ENCODE data around the gene SCGB2B2.
"Not testable (repeated sequence)": the region's sequence is repeated elsewhere in the genome, so short reads cannot be mapped to it uniquely, and the experiment has no call there.

Gene SCGB2B2

DNA sequence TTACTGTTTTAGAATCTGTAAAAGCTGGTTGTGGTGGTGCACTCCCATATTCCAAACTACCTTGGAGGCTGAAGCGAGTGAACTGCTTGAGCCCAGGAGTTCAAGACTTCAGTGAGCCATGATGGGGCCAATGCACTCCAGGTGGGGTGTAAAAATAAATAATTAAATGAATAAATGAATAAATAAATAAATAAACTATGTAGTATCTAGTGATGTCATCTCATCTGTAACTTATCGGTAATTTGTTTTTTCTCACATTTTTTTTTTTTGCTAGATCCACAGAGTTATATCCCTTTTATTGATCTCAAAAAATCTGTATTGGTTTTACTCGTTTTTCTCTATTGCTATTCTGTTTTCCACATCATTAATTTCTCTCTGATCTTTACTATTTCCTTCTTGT, 5.0 kb downstream of the SCGB2B2 start:
- Histone ChIP-seq H3K36me3 (ENCODE audit: control insufficient read depth in 2 of 2, insufficient read depth in 2 of 2, low read length in 2 of 2) (no peaks in the 10 kb centered on the region), H3K4me3 (ENCODE audit: low read length in 2 of 2) (no peak overlapping the region), H3K27ac (ENCODE audit: low read length) (no peak overlapping the region), H3K4me1 (ENCODE audit: control insufficient read depth, insufficient read depth, low read length) (peaks cover 3% of the 10 kb centered on the region), H3K9ac (ENCODE audit: low read length in 2 of 2) (no peak overlapping the region), H3K27me3 (ENCODE audit: control insufficient read depth in 1 of 2, insufficient read depth in 2 of 2, low read length in 2 of 2) (no peaks in the 10 kb centered on the region), H3K9me3 (ENCODE audit: control insufficient read depth in 2 of 2, low read length in 2 of 2) (no peaks in the 10 kb centered on the region)

DNA sequence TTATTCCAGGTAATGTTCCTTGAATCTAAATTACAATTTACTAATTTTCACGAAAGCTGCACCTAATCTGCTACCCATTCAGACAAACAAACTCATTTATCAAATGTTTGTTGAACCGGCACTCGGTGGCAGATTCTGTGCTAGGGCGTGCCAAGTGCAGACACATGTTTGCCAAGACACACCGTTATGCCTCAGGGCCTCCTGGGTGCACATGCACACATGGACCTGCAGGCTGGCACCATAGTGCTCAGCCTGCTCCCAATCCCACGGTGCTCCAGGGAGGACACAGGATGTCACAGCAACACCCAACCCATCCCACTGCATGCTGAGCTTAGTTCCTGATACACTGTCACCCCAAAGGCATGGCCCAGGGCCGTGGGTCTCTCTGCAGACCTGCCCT, 7.7 kb downstream of the SCGB2B2 start:
- H3K27ac ChIP-seq (ENCODE audit: low read length): no peak overlapping the region
- no peak overlapping the region for H3K4me3 ChIP-seq (ENCODE audit: low read length in 2 of 2)
- no peaks in the 10 kb centered on the region for H3K9me3 ChIP-seq (ENCODE audit: control insufficient read depth in 2 of 2, low read length in 2 of 2)
- no peaks in the 10 kb centered on the region for H3K36me3 ChIP-seq (ENCODE audit: control insufficient read depth in 2 of 2, insufficient read depth in 2 of 2, low read length in 2 of 2)
- H3K9ac ChIP-seq (ENCODE audit: low read length in 2 of 2): no peak overlapping the region
- H3K27me3 ChIP-seq (ENCODE audit: control insufficient read depth in 1 of 2, insufficient read depth in 2 of 2, low read length in 2 of 2): no peaks in the 10 kb centered on the region
- no peaks in the 10 kb centered on the region for H3K4me1 ChIP-seq (ENCODE audit: control insufficient read depth, insufficient read depth, low read length)

- not testable (repeated sequence) for H3K4me1 ChIP-seq (ENCODE audit: control insufficient read depth, insufficient read depth, low read length); H3K36me3 ChIP-seq (ENCODE audit: control insufficient read depth in 2 of 2, insufficient read depth in 2 of 2, low read length in 2 of 2); H3K27ac ChIP-seq (ENCODE audit: low read length); H3K4me3 ChIP-seq (ENCODE audit: low read length in 2 of 2); H3K27me3 ChIP-seq (ENCODE audit: control insufficient read depth in 1 of 2, insufficient read depth in 2 of 2, low read length in 2 of 2); H3K9ac ChIP-seq (ENCODE audit: low read length in 2 of 2); H3K9me3 ChIP-seq (ENCODE audit: control insufficient read depth in 2 of 2, low read length in 2 of 2)
These were observed 8.3 kb downstream of the SCGB2B2 start for GRCh38 chr19:34668690-34669089.

DNA sequence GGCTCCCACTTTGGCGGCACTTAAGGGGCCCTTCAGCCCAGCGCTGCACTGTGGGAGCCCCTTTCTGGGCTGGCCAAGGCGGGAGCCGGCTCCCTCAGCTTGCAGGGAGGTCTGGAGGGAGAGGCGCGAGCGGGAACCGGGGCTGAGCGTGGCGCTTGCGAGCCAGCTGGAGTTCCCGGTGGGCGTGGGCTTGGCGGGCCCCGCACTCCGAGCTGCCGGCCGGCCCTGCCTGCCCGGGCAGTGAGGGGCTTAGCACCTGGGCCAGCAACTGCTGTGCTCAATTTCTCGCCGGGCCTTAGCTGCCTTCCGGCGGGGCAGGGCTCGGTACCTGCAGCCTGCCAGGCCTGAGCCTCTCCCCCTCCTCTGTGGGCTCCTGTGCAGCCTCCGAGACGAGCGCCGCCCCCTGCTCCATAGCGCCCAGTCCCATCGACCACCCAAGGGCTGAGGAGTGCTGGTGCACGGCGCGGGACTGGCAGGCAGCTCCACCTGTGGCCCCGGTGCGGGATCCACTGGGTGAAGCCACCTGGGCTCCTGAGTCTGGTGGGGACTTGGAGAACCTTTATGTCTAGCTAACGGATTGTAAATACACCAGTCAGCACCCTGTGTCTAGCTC, 8.8 kb downstream of the SCGB2B2 start:
- not testable (repeated sequence) for H3K9me3 ChIP-seq (ENCODE audit: control insufficient read depth in 2 of 2, low read length in 2 of 2); H3K27ac ChIP-seq (ENCODE audit: low read length); H3K27me3 ChIP-seq (ENCODE audit: control insufficient read depth in 1 of 2, insufficient read depth in 2 of 2, low read length in 2 of 2); H3K36me3 ChIP-seq (ENCODE audit: control insufficient read depth in 2 of 2, insufficient read depth in 2 of 2, low read length in 2 of 2); H3K4me1 ChIP-seq (ENCODE audit: control insufficient read depth, insufficient read depth, low read length); H3K9ac ChIP-seq (ENCODE audit: low read length in 2 of 2)
- H3K4me3 ChIP-seq (ENCODE audit: low read length in 2 of 2): peak overlapping the region in 1 of 2 donors; percentile 61

DNA sequence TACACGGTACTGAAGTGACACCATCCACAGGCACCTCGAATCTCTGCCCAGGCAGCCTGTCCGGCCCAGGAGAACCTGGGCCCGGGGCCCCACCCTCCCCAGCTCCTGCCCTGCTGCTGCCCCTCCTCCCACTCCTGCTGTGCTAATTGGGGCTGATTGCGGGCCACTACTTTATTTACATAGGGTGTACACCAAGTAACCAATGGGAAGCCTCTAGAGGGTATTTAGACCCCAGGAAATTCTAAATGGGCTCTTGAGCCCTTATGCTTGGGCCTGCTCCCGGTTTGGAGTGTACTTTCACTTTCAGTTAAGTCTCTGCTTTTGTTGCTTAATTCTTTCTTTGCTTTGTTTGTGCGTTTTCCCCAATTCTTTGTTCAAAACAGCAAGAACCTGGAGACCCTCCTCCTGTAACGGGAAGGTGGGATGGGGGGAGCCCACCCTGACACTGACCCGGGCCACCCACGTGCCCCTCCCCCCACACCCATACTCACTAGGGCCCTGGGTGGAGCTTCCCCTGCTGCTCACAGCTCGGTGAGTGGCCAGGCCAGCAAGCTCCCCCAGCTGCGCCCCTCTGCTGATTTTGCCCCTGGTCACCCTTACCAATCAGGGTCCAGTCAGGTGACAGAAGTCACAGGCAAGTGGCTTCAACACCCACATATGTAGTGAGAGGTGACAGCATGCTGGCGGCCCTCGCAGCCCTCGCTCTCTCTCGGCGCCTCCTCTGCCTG, 9.4 kb downstream of the SCGB2B2 start:
- no peak overlapping the region for H3K27ac ChIP-seq (ENCODE audit: low read length)
- no peaks in the 10 kb centered on the region for H3K9me3 ChIP-seq (ENCODE audit: control insufficient read depth in 2 of 2, low read length in 2 of 2)
- no peaks in the 10 kb centered on the region for H3K4me1 ChIP-seq (ENCODE audit: control insufficient read depth, insufficient read depth, low read length)
- no peaks in the 10 kb centered on the region for H3K36me3 ChIP-seq (ENCODE audit: control insufficient read depth in 2 of 2, insufficient read depth in 2 of 2, low read length in 2 of 2)
- no peaks in the 10 kb centered on the region for H3K27me3 ChIP-seq (ENCODE audit: control insufficient read depth in 1 of 2, insufficient read depth in 2 of 2, low read length in 2 of 2)
- H3K4me3 ChIP-seq (ENCODE audit: low read length in 2 of 2): peak overlapping the region in 1 of 2 donors; percentile 61
- no peak overlapping the region for H3K9ac ChIP-seq (ENCODE audit: low read length in 2 of 2)

DNA sequence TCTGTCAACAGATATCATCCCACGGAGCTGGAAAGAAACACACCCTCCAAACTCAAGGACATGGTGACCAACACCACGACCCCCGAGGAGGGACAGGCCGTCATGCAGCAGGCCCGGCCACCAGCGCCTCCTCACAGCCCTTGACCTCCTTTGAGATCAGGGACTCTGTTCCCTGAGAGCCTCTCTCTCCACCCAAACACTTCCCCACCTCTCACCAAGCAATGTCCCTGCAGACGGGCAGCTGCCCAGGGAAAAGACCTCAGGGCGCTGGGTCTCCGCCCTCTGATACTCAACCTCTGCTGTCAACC, 10.0 kb downstream of the SCGB2B2 start:
- H3K27me3 ChIP-seq (ENCODE audit: control insufficient read depth in 1 of 2, insufficient read depth in 2 of 2, low read length in 2 of 2): no peaks in the 10 kb centered on the region
- no peaks in the 10 kb centered on the region for H3K9me3 ChIP-seq (ENCODE audit: control insufficient read depth in 2 of 2, low read length in 2 of 2)
- no peak overlapping the region for H3K27ac ChIP-seq (ENCODE audit: low read length)
- no peaks in the 10 kb centered on the region for H3K36me3 ChIP-seq (ENCODE audit: control insufficient read depth in 2 of 2, insufficient read depth in 2 of 2, low read length in 2 of 2)
- H3K4me3 ChIP-seq (ENCODE audit: low read length in 2 of 2): no peak overlapping the region
- no peak overlapping the region for H3K9ac ChIP-seq (ENCODE audit: low read length in 2 of 2)
- H3K4me1 ChIP-seq (ENCODE audit: control insufficient read depth, insufficient read depth, low read length): no peaks in the 10 kb centered on the region

DNA sequence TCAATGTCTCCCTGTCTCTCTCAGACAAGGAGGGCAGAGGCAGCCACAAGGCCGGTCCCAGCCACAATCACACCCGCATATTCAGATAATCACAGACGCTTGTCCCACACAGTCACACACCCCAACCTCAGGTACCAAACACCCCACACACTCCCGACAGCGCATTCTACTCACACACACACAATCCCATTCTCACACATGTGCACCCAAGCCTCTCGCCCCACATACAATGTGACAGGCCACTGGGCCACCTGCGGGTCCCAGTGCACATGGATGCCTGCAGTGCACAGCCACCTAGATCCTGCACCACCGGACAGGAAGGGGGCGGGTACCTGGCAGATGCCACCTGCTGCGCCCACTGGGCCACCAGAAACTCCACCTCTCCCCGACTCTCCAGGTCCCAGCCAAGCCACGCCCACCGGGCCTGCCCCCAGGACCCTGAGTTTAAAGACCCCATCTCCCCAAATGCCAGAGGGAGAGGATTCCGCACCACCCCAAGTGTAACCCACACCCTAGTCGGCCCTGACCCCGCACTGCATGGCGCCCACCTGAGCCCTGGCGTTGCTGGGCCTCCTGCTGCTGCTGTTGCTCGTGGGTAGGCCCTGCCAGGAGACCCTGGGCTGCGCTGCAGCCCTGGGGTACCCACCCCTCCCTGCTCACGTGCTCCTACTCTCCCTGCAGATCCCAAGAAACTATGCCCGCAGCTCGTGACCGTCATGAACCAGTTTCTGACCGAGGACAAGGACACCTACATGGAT, 10.6 kb downstream of the SCGB2B2 start:
- Histone ChIP-seq H3K9ac (ENCODE audit: low read length in 2 of 2) (no peak overlapping the region), H3K4me3 (ENCODE audit: low read length in 2 of 2) (no peak overlapping the region), H3K9me3 (ENCODE audit: control insufficient read depth in 2 of 2, low read length in 2 of 2) (no peaks in the 10 kb centered on the region), H3K27me3 (ENCODE audit: control insufficient read depth in 1 of 2, insufficient read depth in 2 of 2, low read length in 2 of 2) (no peaks in the 10 kb centered on the region), H3K27ac (ENCODE audit: low read length) (no peak overlapping the region), H3K36me3 (ENCODE audit: control insufficient read depth in 2 of 2, insufficient read depth in 2 of 2, low read length in 2 of 2) (no peaks in the 10 kb centered on the region), H3K4me1 (ENCODE audit: control insufficient read depth, insufficient read depth, low read length) (no peaks in the 10 kb centered on the region)

- not testable (repeated sequence) for H3K9ac ChIP-seq (ENCODE audit: low read length in 2 of 2); H3K36me3 ChIP-seq (ENCODE audit: control insufficient read depth in 2 of 2, insufficient read depth in 2 of 2, low read length in 2 of 2); H3K9me3 ChIP-seq (ENCODE audit: control insufficient read depth in 2 of 2, low read length in 2 of 2); H3K4me3 ChIP-seq (ENCODE audit: low read length in 2 of 2); H3K4me1 ChIP-seq (ENCODE audit: control insufficient read depth, insufficient read depth, low read length); H3K27ac ChIP-seq (ENCODE audit: low read length); H3K27me3 ChIP-seq (ENCODE audit: control insufficient read depth in 1 of 2, insufficient read depth in 2 of 2, low read length in 2 of 2)
These were observed 11.7 kb downstream of the SCGB2B2 start for GRCh38 chr19:34665275-34665674.

GRCh38 chr19:34664870-34665269, 12.1 kb downstream of the SCGB2B2 start:
- Histone ChIP-seq H3K27ac (ENCODE audit: low read length) (no peak overlapping the region), H3K4me1 (ENCODE audit: control insufficient read depth, insufficient read depth, low read length) (no peaks in the 10 kb centered on the region), H3K27me3 (ENCODE audit: control insufficient read depth in 1 of 2, insufficient read depth in 2 of 2, low read length in 2 of 2) (no peaks in the 10 kb centered on the region), H3K9me3 (ENCODE audit: control insufficient read depth in 2 of 2, low read length in 2 of 2) (no peaks in the 10 kb centered on the region), H3K4me3 (ENCODE audit: low read length in 2 of 2) (no peak overlapping the region), H3K9ac (ENCODE audit: low read length in 2 of 2) (no peak overlapping the region), H3K36me3 (ENCODE audit: control insufficient read depth in 2 of 2, insufficient read depth in 2 of 2, low read length in 2 of 2) (no peaks in the 10 kb centered on the region)

GRCh38 chr19:34664168-34664567, 12.8 kb downstream of the SCGB2B2 start:
- Histone ChIP-seq H3K9ac (ENCODE audit: low read length in 2 of 2) (no peak overlapping the region), H3K4me1 (ENCODE audit: control insufficient read depth, insufficient read depth, low read length) (no peaks in the 10 kb centered on the region), H3K36me3 (ENCODE audit: control insufficient read depth in 2 of 2, insufficient read depth in 2 of 2, low read length in 2 of 2) (no peaks in the 10 kb centered on the region), H3K27ac (ENCODE audit: low read length) (no peak overlapping the region), H3K27me3 (ENCODE audit: control insufficient read depth in 1 of 2, insufficient read depth in 2 of 2, low read length in 2 of 2) (no peaks in the 10 kb centered on the region), H3K9me3 (ENCODE audit: control insufficient read depth in 2 of 2, low read length in 2 of 2) (no peaks in the 10 kb centered on the region), H3K4me3 (ENCODE audit: low read length in 2 of 2) (no peak overlapping the region)

- H3K4me3 ChIP-seq (ENCODE audit: low read length in 2 of 2): no peak overlapping the region
- H3K36me3 ChIP-seq (ENCODE audit: control insufficient read depth in 2 of 2, insufficient read depth in 2 of 2, low read length in 2 of 2): no peaks in the 10 kb centered on the region
- H3K27ac ChIP-seq (ENCODE audit: low read length): no peak overlapping the region
- H3K9me3 ChIP-seq (ENCODE audit: control insufficient read depth in 2 of 2, low read length in 2 of 2): no peaks in the 10 kb centered on the region
- no peaks in the 10 kb centered on the region for H3K4me1 ChIP-seq (ENCODE audit: control insufficient read depth, insufficient read depth, low read length)
- no peaks in the 10 kb centered on the region for H3K27me3 ChIP-seq (ENCODE audit: control insufficient read depth in 1 of 2, insufficient read depth in 2 of 2, low read length in 2 of 2)
- H3K9ac ChIP-seq (ENCODE audit: low read length in 2 of 2): no peak overlapping the region
These were observed 14.0 kb downstream of the SCGB2B2 start for GRCh38 chr19:34662919-34663318.
